Activated CD4-positive, alpha-beta T cell treated with anti-CD3 and anti-CD28 coated beads, Interleukin-2, amount 50 U/mL, for 4 hours (primary cell): ENCODE data around the gene AMELX.

Source experiments
- DNase-seq, 2 experiments: peaks; one replicate each; pipeline ENCODE4 v3.0.0-alpha.2; 2020

Gene AMELX

GRCh38 chrX:11311706-11312105, 18.5 kb downstream of the AMELX start:
- DNase-seq, result no peak

- no peak for DNase-seq
Observed at GRCh38 chrX:11319806-11320520, 26.8 kb downstream of the AMELX start.

GRCh38 chrX:11321986-11322385, 28.8 kb downstream of the AMELX start:
- DNase-seq, result no peak

- DNase-seq, result no peak
Observed at GRCh38 chrX:11328134-11328533, 34.9 kb downstream of the AMELX start.

GRCh38 chrX:11329021-11329420, 35.8 kb downstream of the AMELX start:
- no peak for DNase-seq

DNA sequence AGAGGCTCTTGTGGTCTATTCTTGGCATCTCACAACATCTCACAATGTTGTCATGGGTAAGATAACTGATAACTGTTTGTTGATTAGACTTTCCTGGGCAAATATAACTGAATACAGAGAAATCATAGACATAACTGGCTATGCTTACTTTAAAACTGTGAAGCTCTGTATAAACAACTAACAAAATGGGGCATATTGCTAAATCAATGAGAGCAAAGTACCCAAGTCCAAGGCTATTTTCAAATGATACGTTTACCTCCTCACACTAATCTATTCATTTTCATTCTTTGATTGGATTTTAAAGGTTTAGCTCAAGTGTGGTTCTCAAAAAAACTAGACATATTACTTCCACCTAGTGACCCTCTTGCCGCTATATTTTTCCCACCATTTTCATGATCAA, 38.6 kb downstream of the AMELX start:
- no peak for DNase-seq

DNA sequence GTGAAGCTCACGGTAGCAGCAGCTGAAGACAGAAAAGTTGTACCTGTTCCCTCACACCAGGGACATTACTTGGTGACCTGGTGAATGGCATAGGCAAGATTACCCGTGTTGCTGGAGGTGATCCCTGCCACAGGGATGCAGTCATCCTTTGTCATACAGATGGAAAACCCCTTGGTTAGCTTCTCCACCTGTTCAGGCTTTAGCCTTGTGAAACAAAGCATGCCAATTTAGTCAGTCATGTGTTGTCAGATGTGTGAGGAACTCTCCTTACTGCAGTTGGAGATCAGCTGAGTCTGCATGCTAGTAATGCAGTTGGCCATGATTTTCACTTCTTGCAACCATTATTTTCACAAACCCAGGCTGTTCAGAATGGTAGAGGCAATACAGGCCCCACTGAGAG, 41.0 kb downstream of the AMELX start:
- DNase-seq, result no peak

DNA sequence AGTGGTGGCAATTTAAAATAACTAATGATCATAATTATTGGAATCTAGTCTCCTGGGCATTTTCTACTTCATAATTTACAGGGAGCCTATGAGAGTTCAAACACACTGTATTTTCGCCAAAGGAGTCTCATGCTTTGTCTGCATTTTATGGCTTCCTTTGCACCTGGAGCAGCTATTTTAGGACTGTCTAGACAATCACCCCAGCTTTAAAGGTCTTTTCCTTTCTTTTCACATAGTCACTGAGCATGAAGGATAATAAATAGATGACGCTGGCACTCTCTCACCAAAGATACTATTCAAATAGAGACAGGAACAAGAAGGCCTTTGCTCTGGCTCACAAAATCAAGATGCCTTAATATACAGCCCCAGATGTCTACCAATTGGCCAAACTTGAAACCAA, 43.0 kb downstream of the AMELX start:
- DNase-seq, result no peak

DNA sequence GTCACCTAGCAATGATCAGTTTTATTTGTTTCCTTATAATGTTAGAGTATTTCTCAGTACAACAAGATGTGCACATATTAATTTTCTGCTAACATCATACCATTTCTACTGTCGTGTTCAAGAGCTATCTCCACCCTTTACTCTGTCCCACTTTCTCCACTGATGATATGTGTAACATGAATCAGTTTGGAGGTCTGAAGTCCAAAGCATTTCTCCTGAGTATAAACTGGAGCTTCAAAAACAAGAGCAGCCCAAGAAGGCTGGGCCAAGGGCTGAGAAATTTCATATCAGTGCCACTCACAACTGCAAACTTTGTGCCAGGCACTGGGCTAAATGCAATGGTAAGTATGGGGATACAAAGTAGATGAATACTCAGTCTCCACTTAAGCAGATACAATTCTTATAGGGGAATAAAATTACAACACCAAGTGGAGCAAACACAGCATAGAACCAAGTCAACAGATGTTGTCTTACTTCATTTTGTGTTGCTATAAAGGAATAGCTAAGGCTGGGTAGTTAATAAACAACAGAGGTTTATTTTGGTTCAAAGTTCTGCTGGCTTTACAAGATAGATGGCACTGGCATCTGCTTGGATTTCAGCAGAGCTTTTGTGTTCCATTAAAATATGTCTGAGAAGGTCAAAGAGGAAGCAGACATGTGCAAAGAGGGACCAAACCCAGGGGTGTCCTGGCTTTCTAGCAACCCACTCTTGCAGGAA, 44.2 kb downstream of the AMELX start:
- DNase-seq, result no peak

DNA sequence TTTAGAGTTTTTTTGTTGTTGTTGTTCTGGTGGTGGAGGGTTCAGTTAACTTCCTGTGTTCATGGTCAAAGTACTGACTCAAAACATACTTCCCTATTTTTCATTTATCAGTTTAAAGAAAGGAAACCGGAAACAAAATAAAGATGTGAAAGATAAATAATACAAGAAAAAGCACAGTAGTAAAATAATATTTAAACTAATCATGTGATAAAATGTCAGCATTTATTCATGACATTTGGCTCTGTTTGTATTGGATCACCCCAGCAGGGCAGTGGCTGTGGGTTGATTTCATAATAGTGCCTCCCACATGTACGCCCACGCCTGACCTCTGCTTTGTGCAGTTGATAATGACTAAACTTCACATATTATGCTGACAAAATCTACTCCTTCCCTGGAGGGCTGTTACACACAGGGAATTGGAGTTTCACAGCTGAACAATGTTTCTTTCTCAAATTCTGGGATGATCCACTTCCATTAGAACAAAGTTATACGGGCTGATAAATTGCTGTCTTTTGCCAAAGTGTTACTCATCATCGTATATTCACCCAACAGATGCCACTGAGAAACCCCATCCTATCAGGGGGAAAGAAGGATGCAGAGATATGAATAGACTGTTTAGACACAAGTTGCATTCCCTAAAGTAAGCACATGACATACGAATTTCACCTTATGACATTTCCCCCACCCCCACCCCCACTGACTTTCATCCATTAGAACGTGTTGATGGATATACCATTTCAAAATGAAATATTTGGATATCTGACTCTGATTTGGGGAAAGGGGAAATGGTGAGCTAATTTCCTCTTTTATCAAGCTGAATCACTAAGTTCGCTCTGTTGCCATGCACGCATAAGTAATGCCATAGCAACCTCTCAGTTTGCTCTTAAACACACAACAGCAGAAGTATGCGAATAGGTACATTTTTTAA, 48.3 kb downstream of the AMELX start:
- peak in 1 of 2 experiments; percentile 0 for DNase-seq

GRCh38 chrX:11342673-11343072, 49.5 kb downstream of the AMELX start:
- no peak for DNase-seq

DNA sequence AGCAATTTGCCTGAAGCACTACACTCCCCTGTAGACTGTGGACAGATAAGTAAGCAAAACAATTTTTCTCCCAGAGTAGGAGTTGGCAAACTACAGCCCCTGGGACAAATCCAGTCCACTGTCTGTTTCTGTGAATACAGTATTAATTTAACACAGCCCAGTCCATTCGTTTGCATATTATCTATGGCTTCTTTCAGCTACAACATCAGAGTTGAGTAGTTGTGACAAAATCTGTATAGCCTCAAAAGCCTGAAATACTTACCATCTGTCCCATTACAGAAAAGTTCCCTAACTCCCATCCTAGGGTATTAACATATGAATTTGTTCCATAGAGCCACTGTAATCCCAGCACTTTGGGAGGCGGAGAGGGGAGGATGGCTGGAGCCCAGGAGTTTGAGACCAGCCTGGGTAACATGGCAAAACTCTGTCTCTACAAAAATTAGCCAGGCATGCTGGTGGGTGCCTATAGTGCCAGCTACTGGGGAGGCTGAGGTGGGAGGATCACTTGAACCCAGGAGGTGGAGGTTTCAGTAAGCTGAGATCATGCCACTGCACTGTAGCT, 53.0 kb downstream of the AMELX start:
- DNase-seq, result no peak

DNA sequence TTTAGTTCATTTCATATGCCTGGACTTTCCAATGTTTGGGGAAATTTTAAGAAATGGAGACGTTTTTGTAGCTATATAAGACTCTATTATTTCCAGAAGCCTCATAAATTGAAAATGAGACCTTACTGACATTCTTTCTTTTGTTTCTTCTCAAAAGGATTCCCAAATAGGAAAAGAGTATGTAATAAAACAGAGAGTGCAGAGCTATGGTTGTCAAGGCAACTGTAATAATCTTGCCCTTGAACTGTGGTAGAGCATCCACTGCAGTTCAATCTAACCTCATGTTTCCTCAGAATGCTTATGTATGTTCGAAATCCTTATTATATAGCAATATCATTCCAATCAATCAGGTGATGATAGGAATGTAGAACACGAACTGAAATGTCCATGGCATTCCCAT, 54.1 kb downstream of the AMELX start:
- DNase-seq, result no peak

DNA sequence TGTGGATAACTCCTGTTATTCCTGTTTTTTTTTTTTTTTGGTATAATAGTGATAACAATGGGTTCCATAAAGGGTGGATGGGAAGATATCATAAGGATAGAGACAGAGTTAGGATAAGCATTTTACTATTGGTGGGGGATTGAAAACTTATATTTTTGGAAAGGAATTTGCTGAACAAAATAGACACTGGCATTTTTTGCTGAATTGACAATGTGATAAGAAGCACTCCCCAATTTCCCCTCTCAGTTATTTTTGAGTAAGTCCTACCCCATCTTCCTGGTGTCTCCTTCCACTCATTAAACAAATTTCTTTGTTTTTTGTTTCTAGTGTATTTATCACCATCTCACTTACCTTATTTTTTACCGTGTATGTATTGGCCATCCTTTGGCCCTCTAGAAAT, 55.8 kb downstream of the AMELX start:
- no peak for DNase-seq

DNA sequence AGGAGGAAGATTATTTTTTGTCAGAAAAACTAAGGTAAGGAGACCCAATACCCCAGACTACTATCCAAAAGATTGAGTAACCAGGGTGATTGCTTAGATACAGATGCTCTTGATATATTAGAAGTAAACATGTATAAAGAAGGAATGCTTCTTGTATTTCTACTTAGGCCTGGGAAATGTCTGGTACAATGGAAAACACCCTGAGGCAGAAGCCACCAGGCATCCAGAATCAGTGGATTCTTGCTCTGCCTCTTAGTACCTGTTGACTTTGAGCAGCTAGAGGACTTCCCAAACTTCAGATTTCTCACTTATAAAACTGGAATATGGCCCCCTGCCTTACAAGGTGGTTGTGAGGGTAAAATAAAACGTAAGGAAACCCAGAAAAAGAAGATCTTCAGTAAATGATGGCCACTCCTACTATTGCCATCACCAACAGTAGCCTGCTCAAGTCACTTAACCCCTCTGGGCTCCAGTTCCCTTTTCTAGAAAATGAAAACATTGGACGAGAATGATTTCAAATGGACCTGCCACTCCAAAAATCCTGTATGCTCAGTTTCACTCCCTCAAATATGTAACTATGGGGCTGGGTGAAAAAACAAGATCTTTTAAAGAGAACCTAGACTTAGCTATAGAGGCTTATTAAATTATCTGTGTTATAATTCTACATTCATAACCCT, 56.6 kb downstream of the AMELX start:
- no peak for DNase-seq
